Upper lobe of right lung (tissue), 1 donor: Measurements from ENCODE around the gene TPST2. TPM values are rescaled to one million over a fixed set of nuclear protein-coding genes. Genes with fewer than 3 reads are reported as not detected.

Source experiments
- ATAC-seq: fragments of 200-7000 bp; cut with Tn5 transposase; one replicate; pipeline ENCODE4 v1.9.1; 2020; ENCODE audit warnings: mild to moderate bottlenecking, moderate library complexity
- DNase-seq: peaks from one replicate; pipeline ENCODE4 v3.0.0-alpha.2; 2020
- H3K27ac ChIP-seq: fragments of 200-600 bp; one replicate; pipeline ENCODE4 v1.8.0; 2022
- H3K27me3 ChIP-seq: fragments of 200-600 bp; one replicate; pipeline ENCODE4 v1.8.0; 2022; ENCODE audit warnings: mild to moderate bottlenecking
- H3K36me3 ChIP-seq: fragments of 200-600 bp; one replicate; pipeline ENCODE4 v1.8.0; 2022
- H3K4me1 ChIP-seq: fragments of 200-600 bp; one replicate; pipeline ENCODE4 v1.8.0; 2022
- H3K4me3 ChIP-seq: fragments of 200-600 bp; one replicate; pipeline ENCODE4 v1.8.0; 2022; ENCODE audit warnings: mild to moderate bottlenecking
- H3K9me3 ChIP-seq: fragments of 200-600 bp; one replicate; pipeline ENCODE4 v1.8.0; 2022
- CTCF ChIP-seq: fragments of 200-600 bp; IDR thresholded peaks from one replicate; pipeline ENCODE4 v1.8.0; 2022; ENCODE audit warnings: antibody characterized with exemption
- intact Hi-C: fragments of 100-400 bp; cut with DNase I; formaldehyde crosslinking; loops from one replicate; pipeline ENCODE4 v1.11.0; 2022
- total RNA-seq: library from RNA; stranded (reverse); fragmentation: NEBNext Ultra II Directional; extraction: Animal tissue kit (Norgen Biotek cat#: 25700); gene quantifications from one replicate; pipeline ENCODE4 v1.2.1, GENCODE V29; 2021
- donor health status: DM: no; HTN: yes; CAD: no; lungs with severe emphysema.

TPST2 gene
- total RNA-seq, 1 donor from 2014 or later = 83.1 TPM

GRCh38 chr22:26620197-26620596, 30.3 kb upstream of the TPST2 start:
- Histone ChIP-seq H3K4me1 (peaks cover 1% of the 10 kb centered on the region), H3K9me3 (no peaks in the 10 kb centered on the region), H3K36me3 (no peaks in the 10 kb centered on the region), H3K27me3 (no peaks in the 10 kb centered on the region), H3K27ac (no peak overlapping the region), H3K4me3 (no peak overlapping the region)
- intact Hi-C loops = no loop called here
- no peak for TF ChIP-seq CTCF
- DNase-seq = no peak
- ATAC-seq = no peak

- no peak for DNase-seq
- Histone ChIP-seq H3K9me3 (no peaks in the 10 kb centered on the region), H3K4me1 (peaks cover 2% of the 10 kb centered on the region), H3K27ac (no peak overlapping the region), H3K4me3 (no peak overlapping the region), H3K36me3 (no peaks in the 10 kb centered on the region), H3K27me3 (no peaks in the 10 kb centered on the region)
- ATAC-seq = peak; percentile 45
- no peak for TF ChIP-seq CTCF
- intact Hi-C loops = no loop called here
These were observed 29.6 kb upstream of the TPST2 start for GRCh38 chr22:26619510-26619909.

GRCh38 chr22:26618455-26618854, 28.5 kb upstream of the TPST2 start:
- Histone ChIP-seq H3K27ac (no peak overlapping the region), H3K9me3 (no peaks in the 10 kb centered on the region), H3K36me3 (no peaks in the 10 kb centered on the region), H3K27me3 (no peaks in the 10 kb centered on the region), H3K4me1 (peaks cover 2% of the 10 kb centered on the region), H3K4me3 (no peak overlapping the region)
- no peak for TF ChIP-seq CTCF
- ATAC-seq (no peak), DNase-seq (no peak)
- intact Hi-C loops = no loop called here

- no peak for DNase-seq
- peak within 1 kb of the TSS; percentile 30 for H3K27ac ChIP-seq
These were observed 27.6 kb upstream of the TPST2 start, which contains the start of gene CRYBB1 for GRCh38 chr22:26617271-26618199. Gene CRYBB1 (minus strand): TSS chr22:26618027. CDS start chr22:26616319, 1,708 bp downstream.

GRCh38 chr22:26616650-26617049, 26.7 kb upstream of the TPST2 start:
- no peak overlapping the region for H3K27ac ChIP-seq
- intact Hi-C loops = no loop called here
- TF ChIP-seq CTCF = no peak
- no peaks in the 10 kb centered on the region for H3K9me3 ChIP-seq
- no peaks in the 10 kb centered on the region for H3K36me3 ChIP-seq
- H3K4me1 ChIP-seq = peaks cover 2% of the 10 kb centered on the region
- H3K4me3 ChIP-seq = no peak overlapping the region
- ATAC-seq (no peak), DNase-seq (no peak)
- no peaks in the 10 kb centered on the region for H3K27me3 ChIP-seq

More at GRCh38 chr22:26617271-26618199, 27.6 kb upstream of the TPST2 start, which contains the start of gene CRYBB1:
- H3K4me1 ChIP-seq = peaks cover 2% of the 10 kb centered on the region
- ATAC-seq = peak; percentile 50
- H3K9me3 ChIP-seq = no peaks in the 10 kb centered on the region
- H3K4me3 ChIP-seq = no peak within 1 kb of the TSS
- intact Hi-C loops = no loop called here
- H3K27me3 ChIP-seq = no peaks in the 10 kb centered on the region
- H3K36me3 ChIP-seq = no peaks in the 10 kb centered on the region
- TF ChIP-seq CTCF = no peak
